Measurements from ENCODE around the gene NECAB2. TPM values are rescaled to one million over a fixed set of nuclear protein-coding genes. Genes with fewer than 3 reads are reported as not detected.

NECAB2 gene
- total RNA-seq, 4 donors from 2014 or later, result 0.90 TPM; not detected in 3

- Histone ChIP-seq H3K4me3 (no peak overlapping the region), H3K9me3 (no peaks in the 10 kb centered on the region), H3K27me3 (peaks cover 0 to 17% of the 10 kb centered on the region in 2 donors), H3K4me1 (peaks cover 0 to 11% (median 0%) of the 10 kb centered on the region in 4 donors), H3K27ac (no peak overlapping the region), H3K36me3 (no peaks in the 10 kb centered on the region)
- DNase-seq (ENCODE audit: low spot score in 2 of 2), result no peak
- WGBS, 2 donors, result 79 to 83% methylated on average over 16 to 19 of the region's 19 CpGs
- TF ChIP-seq EP300 (IDR thresholded peaks at IDR 0.05), result no peak
- TF ChIP-seq POLR2A (IDR thresholded peaks at IDR 0.05), result no peak
- TF ChIP-seq CTCF (IDR thresholded peaks at IDR 0.05), result no peak
Measured at GRCh38 chr16:83972256-83973008, 4.4 kb downstream of the NECAB2 start.

DNA sequence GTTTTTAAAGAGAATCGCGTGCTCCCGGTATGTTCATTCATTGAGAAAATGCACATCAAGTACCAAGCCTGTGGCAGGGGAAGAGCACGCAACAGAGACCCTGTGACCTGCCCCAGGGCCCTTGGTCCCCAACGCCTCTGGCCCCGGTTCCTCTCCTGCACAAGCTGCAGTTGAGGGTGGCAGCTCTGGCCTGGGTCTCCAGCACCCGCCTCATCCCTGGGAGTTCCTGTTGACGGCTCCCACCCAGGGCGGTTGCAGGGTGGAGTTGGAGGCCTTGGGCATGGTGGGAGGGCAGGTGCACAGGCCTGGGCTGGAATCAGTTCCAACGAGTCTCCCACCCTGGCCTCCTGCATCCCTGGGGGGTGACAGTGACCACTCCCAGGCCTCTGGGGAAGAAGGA lies 5.0 kb downstream of the NECAB2 start:
- no peaks in the 10 kb centered on the region for H3K36me3 ChIP-seq
- 70 to 79% methylated on average over 10 of the region's 10 CpGs for WGBS, 2 donors
- H3K27me3 ChIP-seq, result peaks cover 0 to 17% of the 10 kb centered on the region in 2 donors
- H3K9me3 ChIP-seq, result peaks cover 0 to 6% (median 0%) of the 10 kb centered on the region in 4 donors
- DNase-seq (ENCODE audit: low spot score in 2 of 2), result no peak
- TF ChIP-seq POLR2A (IDR thresholded peaks at IDR 0.05) (no peak), EP300 (IDR thresholded peaks at IDR 0.05) (no peak), CTCF (IDR thresholded peaks at IDR 0.05) (no peak)
- H3K4me3 ChIP-seq, result no peak overlapping the region
- H3K27ac ChIP-seq, result no peak overlapping the region
- H3K4me1 ChIP-seq, result peaks cover 0 to 9% (median 0%) of the 10 kb centered on the region in 4 donors

- H3K9me3 ChIP-seq, result peaks cover 0 to 13% (median 0%) of the 10 kb centered on the region in 4 donors
- H3K27me3 ChIP-seq, result peaks cover 0 to 17% of the 10 kb centered on the region in 2 donors
- no peak for DNase-seq (ENCODE audit: low spot score in 2 of 2)
- no peak overlapping the region for H3K27ac ChIP-seq
- no peaks in the 10 kb centered on the region for H3K36me3 ChIP-seq
- no peak for TF ChIP-seq CTCF (IDR thresholded peaks at IDR 0.05)
- no peak for TF ChIP-seq EP300 (IDR thresholded peaks at IDR 0.05)
- no peak for TF ChIP-seq POLR2A (IDR thresholded peaks at IDR 0.05)
- peaks cover 0 to 6% (median 0%) of the 10 kb centered on the region in 4 donors for H3K4me1 ChIP-seq
- WGBS, 2 donors, result 85 to 89% methylated on average over 4 to 22 of the region's 22 CpGs
- no peak overlapping the region for H3K4me3 ChIP-seq
Measured at GRCh38 chr16:83973581-83974385, 5.7 kb downstream of the NECAB2 start.

- DNase-seq (ENCODE audit: low spot score in 2 of 2), result no peak
- TF ChIP-seq CTCF (IDR thresholded peaks at IDR 0.05) (no peak), POLR2A (IDR thresholded peaks at IDR 0.05) (no peak), EP300 (IDR thresholded peaks at IDR 0.05) (no peak)
- H3K36me3 ChIP-seq, result no peaks in the 10 kb centered on the region
- 52 to 56% methylated on average over 7 of the region's 7 CpGs for WGBS, 2 donors
- H3K27ac ChIP-seq, result no peak overlapping the region
- H3K4me1 ChIP-seq, result no peaks in the 10 kb centered on the region
- peaks cover 0 to 19% (median 0%) of the 10 kb centered on the region in 4 donors for H3K9me3 ChIP-seq
- H3K27me3 ChIP-seq, result peaks cover 0 to 10% of the 10 kb centered on the region in 2 donors
- no peak overlapping the region for H3K4me3 ChIP-seq
Measured at GRCh38 chr16:83974475-83974874, 6.4 kb downstream of the NECAB2 start.

Measured in tibial nerve (tissue), 4 donors.